Transverse colon (tissue), 4 donors: ENCODE data around the gene MAGEB1.

Source experiments
- EP300 ChIP-seq: sonication (generic); formaldehyde crosslinking; IDR thresholded peaks from one replicate; pipeline ENCODE4 v1.6.1; 2017; ENCODE audit warnings: antibody characterized with exemption, low read depth
- POLR2A ChIP-seq: fragments of 450-650 bp; IDR thresholded peaks from one replicate; pipeline ENCODE4 v1.6.1; 2016; ENCODE audit warnings: antibody characterized with exemption, mild to moderate bottlenecking, moderate library complexity
- POLR2AphosphoS5 ChIP-seq, 3 donors: sonication (generic); formaldehyde crosslinking; IDR thresholded peaks; one replicate each; pipeline ENCODE4 v1.6.1; 2016; ENCODE audit warnings: antibody characterized with exemption in 3 of 3
- TF ChIP-seq, protein P1 (sequence below), 5 experiments: fragments of 200-600 bp in 3 of 5; fragments of 450-650 bp in 2 of 5; sonication (generic) in 3 of 5; IDR thresholded peaks; 1 replicate in 2 of 5; 2 replicates in 3 of 5; pipeline ENCODE4 v1.5.1; 2016 to 2017; ENCODE audit warnings: antibody characterized with exemption in 5 of 5, inconsistent platforms in 3 of 5, mild to moderate bottlenecking in 2 of 5, moderate library complexity in 1 of 5

DNA sequence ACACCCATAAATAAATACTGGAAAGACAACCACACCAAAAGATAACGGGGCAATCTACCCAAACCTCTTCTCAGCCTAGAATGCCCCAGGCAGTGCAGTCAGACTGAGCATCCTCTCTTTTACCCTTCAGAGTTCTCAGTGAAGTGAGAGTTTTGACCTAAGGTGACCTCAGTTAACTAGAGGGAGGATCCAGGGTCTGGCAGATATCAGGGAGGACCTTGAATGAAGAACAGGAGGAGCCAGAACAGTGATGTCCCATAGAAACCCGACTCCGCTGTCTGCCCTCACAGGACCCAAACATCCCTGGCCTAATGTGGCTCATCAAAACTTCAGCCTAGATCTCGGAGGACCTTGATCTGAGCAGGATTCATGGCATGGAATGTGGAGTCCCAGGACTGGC lies 16.6 kb upstream of the MAGEB1 start, which contains the start of gene MAGEB3:
- no peak for TF ChIP-seq POLR2A
- TF ChIP-seq, protein P1, sequence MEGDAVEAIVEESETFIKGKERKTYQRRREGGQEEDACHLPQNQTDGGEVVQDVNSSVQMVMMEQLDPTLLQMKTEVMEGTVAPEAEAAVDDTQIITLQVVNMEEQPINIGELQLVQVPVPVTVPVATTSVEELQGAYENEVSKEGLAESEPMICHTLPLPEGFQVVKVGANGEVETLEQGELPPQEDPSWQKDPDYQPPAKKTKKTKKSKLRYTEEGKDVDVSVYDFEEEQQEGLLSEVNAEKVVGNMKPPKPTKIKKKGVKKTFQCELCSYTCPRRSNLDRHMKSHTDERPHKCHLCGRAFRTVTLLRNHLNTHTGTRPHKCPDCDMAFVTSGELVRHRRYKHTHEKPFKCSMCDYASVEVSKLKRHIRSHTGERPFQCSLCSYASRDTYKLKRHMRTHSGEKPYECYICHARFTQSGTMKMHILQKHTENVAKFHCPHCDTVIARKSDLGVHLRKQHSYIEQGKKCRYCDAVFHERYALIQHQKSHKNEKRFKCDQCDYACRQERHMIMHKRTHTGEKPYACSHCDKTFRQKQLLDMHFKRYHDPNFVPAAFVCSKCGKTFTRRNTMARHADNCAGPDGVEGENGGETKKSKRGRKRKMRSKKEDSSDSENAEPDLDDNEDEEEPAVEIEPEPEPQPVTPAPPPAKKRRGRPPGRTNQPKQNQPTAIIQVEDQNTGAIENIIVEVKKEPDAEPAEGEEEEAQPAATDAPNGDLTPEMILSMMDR (IDR thresholded peaks at IDR 0.05), result no peak
- no peak for TF ChIP-seq POLR2AphosphoS5 (IDR thresholded peaks at IDR 0.05)
- TF ChIP-seq EP300, result no peak
